GM19043 (cell line): Measurements from ENCODE around the gene ARHGEF1.

Experiments
- ATAC-seq: cut with Tn5 transposase; IDR thresholded peaks from one replicate; pipeline ENCODE4 v1.9.1; 2021; ENCODE audit warnings: low read depth; ENCODE audit not compliant: unreplicated experiment

Gene ARHGEF1

DNA sequence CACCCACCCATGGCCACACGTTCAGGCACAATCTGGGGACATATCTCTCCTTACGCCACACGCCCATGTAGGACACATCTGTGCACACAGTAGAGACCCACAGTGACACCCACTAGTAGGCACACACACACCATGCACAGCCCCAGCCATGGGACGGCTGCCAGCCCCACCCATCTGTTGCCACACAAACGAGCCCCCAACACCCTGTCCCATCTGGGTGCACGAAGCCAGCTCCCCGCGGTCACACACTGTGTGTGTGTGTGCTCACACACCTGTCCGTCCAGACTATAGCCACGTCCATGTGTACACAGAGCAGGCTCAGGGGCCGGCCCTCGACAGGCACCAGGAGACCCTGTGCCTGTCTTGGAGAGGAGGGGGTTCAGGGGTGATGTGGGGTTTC, 34.7 kb downstream of the ARHGEF1 start:
- no peak for ATAC-seq

DNA sequence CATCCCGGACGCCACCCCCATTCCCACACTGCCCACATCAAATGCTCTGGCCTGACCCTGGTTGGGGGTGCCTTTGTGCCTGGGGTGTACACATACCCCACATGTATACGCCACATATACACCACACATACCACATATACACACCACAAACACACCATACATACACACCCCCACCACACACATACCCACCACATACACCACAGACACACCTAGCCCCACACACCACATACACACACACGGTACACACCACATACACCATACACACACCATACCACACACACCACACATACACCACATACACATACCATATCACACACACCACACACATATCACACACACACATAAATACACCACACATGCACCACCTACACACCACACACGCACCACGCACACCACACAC, 35.1 kb downstream of the ARHGEF1 start:
- ATAC-seq, result no peak

DNA sequence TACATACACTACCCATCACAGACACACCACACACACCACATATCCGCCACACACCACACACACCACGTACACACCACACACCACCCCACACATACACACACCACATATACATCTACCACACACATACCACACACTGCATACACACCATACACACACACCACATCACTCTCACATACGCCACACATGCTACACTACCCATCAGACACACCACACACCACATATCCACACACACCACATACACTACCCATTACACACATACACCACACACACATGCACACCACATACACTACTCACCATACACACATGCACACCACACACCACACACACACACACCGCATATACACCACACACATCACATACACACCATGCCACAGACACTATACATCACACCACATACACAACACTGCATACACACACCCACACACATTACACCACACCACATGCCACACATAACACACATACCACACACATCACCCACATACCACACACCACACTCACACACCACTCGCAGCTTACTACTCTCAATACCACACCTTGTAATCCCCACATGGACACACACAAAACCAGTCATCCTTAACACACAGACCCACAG, 35.8 kb downstream of the ARHGEF1 start:
- ATAC-seq, result no peak

DNA sequence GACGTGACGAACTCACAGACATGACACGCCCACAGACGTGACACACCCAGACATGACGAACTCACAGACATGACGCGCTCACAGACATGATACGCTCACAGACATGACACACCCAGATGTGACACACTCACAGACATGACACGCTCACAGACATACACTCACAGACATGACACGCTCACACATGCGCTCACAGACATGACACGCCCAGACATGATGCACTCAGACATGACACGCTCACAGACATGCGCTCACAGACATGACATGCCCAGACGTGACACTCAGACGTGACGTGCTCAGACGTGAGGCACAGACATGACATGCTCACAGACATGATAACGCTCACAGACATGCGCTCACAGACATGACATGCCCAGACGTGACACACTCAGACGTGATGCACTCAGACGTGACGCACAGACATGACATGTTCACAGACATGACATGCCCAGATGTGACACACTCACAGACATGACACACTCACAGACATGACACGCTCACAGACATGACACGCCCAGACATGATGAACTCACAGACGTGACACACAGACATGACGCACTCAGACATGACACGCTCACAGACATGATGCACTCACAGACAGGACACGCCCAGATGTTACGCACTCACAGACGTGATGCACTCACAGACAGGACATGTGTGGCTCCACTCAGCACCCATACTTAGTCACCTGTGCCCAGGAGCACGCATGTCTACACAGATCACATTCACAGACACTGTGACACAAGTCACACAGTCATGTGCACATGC, 37.1 kb downstream of the ARHGEF1 start:
- no peak for ATAC-seq

DNA sequence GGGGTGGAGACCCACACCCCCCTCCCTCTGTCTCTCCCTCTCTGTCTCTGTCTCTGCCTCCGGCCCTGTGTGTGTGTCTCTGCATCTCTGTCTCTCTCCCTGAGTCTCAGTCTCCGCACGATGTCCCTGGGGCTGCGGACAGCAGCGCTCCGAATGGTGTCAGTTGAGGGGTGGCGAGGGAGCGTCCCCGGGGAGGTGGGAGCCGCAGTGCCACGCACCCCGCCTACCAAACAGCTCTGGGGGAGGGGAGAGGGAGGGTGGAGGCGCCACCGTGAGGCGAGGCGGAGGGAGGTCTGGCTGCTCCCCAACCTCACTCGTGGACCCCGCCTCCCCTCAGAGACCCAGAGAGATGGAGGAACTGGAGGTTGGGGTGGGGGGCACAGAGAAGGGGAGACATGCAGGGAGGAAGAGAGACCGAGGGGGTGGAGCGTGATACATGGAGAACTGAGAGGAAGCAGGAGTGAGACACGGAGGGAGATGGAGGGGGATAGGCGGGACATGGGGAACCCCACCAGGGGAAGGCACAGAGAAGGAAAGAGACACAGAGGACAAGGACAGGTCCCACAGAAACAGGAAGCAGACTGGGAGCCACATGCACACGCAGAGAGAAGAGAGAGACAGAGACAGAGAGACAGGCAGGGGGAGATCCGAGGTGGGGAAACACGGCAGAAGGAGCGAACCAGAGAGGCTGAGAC, 38.0 kb downstream of the ARHGEF1 start:
- no peak for ATAC-seq

DNA sequence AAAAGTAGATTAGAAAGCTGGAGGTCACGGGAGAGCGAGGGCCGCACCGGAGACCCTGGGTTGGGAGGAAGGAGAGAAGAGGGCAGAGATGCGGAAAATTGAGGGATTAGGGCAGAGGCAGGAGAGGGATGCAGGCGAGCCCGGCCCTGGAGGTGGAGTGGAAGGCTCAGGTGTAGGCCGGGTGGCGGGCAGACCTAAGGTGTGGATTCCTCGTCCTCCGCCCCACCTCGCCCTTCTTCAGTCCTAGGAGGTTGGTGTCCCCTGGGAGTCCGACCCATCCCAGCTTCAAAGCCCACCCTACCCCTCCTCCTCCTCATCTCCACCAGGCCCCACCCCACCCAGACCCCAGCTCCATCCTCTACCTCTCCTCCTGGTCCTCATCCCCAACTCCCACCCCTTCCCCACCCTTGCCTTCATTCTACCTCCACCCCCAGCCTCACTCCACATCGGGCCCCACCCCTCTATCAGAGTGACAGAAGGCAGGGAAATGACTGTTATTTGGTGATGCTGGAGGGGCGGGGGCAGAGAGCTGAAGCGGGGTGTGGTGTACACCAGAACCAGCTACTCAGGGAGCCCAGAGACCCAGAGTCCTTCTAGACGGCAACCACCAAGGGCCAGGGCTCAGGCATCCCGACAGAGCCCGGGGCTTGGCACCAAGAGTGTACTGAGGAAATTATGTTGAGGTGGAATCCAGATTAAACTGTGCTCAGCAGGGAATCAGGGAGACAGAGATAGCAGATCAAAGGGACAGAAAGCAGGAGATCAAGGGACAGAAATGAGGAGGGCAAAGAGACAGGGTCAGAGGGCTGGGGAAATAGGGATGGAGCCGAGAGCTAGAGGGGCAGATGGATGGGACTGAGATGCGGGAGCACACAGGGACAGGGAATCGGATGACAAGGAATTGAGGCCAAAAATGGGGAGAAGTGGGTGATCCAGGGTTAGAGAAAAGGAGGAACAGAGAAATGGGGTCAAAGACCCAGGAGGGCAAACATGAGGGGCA, 38.9 kb downstream of the ARHGEF1 start:
- no peak for ATAC-seq

DNA sequence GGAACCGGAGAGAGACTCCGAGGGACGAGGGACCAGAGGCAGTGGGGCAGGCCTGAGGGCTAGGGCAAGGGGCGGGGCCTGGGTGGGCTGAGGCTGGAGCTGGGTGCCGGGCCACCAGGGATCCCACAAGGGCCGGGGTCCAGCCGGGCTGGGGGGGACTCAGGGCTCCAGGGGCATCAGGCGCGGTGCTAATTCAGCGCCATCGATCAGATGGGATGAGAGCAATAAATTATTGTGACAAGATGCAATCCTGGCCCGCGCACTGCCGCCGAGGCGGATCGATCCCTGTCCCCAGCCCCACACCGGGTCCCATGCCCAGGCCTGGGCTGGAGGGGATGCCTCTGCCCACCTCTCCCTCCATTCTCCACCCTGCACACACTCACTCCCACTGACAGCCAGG, 39.6 kb downstream of the ARHGEF1 start:
- no peak for ATAC-seq

DNA sequence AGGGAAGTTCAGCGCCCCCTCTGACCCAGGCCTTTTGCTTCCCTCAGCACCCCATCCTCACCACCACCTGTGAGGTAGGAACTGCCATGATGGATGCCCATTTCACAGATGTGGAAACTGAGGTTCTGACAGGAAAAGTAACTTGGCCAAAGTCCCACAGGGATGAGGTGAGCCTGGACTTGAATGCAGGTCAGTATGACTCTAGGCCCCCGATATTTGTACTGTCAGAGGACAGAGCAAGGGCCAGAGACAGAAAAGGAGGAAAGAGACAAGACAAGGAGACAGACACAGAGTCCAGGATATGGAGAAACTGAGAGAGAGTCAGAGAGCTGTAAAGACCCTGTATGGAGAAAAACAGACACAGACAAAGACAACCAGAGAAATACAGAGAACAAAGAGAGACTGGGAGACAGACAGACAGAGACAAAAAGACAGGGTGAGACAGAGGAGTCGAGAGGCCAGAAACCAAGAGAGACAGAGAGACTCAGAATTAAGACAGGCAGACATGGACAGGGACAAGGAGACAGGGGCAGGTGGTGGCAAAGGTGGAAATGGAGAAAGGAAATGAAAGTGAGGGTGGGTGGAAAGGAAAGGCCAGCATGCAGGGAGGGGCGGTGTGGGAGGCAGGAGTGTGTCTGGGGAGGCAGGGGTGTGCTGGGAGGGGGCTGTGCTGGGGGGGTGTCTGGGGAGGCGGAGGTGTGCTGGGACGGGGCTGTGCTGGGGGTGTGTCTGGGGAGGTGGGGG, 40.2 kb downstream of the ARHGEF1 start:
- ATAC-seq, result no peak

DNA sequence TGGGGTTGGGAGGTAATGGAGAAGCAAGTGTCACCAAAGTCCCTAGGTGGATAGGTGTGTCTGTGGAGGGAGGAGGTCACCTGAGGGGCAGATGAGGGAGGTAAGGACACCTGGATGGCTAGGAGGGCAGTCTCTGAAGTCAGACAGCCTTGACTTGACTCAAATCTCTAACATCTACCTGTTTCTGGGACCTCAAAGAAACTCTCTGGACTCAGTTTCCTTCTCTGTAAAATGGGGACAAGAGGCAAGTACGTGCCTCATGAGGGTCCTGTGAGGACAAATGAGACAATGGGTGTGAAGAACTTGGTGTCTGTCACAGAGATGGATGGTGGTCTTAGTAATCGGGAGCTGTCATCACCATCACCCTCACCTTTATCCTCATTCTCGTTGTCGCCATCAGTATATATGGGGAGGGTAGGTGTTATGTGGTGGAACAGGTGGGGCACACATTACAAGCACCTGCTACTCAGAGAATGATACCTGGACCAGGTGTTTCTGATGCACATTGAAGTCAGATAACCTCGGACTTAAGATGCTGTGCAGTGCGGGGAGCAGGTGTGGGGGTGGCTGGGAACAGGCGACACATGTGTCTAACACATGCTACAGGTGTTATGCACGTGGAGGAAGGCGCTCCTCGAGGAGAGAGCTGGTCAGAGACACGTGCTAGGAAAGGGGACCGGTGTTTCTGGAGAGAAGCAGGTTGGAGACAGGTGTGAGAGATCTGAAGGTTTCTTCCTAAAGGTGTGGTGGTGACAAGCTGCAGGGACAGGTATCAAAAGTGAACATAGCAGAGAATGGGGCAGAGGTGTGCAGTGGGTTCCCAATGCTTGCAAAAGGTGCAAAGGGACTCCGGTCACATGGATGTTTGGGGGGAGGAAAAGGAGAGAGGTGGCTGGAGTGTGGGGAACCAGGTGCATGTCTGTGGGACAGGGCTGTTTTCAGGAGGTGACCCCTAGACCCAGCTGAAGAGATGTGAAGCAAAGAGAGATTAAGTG, 41.5 kb downstream of the ARHGEF1 start:
- ATAC-seq, result no peak

DNA sequence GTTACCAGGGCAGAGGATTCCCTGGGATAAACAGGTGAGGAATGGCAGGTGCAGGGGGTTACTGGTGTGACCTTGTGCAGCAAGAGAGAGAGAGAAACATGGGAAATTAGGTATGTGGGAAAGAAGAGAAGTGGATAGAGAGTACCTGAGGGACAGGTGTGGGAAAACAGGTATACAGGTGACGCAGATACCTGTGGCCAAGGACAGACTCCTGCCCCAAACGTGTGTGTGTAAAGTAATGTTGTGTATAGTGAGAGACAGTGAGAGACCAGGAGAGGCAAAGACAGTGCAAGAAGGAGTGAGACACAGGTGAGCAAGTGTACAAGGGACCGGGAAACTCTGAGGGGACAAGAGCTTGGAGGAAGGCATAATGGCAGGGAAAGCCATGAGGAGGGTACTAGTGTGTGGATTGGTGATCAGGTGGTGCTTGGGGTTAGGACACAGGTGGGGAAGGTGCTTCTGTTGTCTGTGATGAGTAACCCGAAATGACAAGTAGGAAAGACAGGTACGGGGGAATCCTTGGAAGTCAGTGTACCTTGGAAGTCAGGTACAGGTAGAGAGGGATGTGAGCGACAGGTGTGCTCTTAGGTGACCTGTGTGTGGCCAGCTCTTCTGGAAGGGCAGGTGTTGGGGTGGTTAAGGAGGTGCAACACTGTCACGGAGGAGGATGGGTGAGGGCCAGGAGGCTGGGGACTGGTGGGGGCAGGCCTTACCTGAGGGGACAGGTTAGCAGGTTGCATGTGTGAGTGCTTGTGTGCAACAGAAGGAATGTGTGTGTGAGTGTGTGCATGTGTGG, 42.4 kb downstream of the ARHGEF1 start:
- no peak for ATAC-seq

DNA sequence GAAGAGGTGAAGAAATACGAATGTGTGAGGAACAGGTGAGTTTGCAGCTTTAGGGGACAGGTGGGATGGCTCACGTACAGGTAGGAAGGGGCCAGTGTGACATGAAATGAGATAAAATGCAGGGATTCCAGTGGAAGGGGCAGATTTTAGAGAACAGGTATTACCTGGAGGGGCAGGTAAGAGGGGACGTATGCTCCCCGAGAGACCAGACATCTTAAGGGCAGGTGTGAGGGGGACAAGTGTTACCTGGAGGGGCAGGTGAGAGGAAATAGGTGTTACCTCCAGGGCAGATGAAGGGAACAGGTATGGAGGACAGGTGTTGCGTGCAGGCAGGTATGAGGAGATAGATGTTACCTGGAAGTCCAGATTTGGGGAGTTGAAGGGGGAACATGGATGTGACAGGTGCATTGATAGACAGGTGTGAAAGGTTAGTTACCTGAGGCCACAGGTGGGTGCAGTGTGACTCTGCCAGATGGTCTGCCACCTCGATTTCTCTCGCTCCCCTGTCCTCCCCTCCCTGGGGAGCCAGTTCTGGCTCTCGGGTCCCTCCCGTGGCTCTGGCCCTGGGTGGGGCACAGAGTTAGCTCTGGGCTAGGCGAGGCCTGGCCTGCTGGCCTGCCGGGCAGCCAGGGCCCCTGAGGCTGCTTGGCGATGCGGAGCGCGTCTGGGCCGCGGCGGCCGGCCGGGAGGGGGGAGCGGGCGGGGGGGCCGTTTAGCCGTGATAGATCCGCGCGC, 43.2 kb downstream of the ARHGEF1 start:
- ATAC-seq, result no peak

DNA sequence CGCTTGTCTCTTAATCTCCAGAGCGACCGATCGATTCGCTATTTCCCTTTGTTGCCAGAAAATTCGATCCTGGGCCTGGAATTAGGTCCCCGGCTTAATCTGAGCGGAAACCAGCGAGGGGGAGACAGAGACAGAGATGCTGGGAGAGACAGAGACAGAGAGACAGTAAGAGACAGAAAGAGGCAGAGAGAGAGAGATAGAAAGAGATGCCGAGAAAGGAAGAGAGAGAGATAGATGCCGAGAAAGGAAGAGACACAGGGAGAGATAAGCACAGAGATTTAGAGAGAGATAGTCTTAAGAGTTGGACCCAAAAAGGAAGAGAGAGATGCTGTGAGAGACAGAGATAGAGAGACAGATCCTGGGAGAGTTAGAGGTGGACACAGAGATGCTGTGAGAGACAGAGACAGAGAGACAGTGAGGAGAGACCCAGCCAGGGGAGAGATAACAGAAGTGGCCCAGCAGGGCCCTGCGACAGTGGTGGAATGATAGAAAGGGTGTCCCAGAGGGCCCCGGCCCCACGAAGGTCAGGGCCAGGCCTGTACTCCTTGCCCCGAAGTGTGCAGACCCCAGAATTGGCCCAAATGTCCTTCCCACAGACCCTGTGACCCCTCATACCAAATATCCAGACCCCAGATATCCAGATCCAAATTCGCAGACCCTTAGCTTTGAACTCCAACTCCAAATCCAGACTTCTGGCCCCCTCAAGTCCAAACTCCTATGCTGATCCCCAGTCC, 43.9 kb downstream of the ARHGEF1 start:
- no peak for ATAC-seq

DNA sequence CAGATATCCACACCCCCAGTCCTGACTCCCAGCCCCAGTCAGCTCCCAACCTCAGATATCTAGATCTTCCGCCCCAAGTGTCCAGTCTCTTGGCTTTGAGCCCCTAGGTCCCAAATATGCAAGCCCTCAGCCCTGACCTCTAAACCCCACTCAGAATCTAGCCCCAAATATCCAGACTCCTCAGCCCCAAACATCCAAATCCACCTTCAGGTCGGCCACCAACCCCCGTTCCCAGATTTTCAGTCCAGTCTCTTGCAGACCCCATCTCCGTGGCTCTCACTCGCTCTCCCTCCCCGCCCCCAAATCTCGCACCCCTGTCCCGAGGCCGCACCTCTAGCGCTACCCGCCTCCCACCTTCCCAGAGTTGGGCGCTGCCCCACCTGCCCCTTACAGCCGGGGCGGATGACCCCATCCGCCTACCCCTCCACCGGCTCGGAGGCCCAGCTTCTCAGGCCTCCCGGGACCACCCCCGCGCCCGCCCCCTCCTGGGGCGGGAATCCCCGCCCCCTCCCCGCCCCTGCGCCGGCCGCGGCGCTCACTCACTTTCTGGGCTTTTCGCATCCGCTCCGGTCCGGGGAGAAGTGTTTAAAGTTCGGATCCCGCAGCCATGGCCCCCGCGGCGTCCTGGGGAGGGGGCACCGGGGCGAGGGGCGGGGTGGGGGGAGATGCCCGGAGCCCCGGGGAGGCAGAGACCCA, 44.7 kb downstream of the ARHGEF1 start:
- no peak for ATAC-seq

DNA sequence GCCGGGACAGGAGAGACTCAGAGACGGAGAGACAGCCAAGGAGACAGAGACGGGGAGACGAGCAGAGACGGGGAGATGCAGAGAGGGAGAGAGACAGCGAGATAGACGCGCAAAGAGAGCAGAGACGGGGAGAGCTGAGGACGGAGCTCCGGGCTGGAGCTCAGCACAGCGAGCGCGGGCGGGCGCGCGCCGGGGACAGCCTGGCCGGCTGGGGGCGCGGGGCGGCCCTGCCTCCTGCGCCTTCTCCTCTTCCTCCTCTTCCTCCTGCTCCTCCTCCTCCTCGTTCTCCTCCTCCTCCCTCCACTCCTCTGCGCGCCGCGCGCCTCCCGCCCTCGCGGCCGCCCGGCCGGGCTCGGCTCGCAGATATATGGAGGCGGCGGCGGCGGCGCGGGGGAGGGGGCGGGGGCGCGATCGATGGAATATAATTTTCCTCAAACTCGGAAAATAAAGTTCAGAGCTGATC, 45.3 kb downstream of the ARHGEF1 start, which contains the start of gene ERFL:
TSS of gene ERFL (minus strand) at position 229 of the 463 bp plus-strand sequence. CDS start 15,530 bp downstream, outside the sequence.
- no peak for ATAC-seq

DNA sequence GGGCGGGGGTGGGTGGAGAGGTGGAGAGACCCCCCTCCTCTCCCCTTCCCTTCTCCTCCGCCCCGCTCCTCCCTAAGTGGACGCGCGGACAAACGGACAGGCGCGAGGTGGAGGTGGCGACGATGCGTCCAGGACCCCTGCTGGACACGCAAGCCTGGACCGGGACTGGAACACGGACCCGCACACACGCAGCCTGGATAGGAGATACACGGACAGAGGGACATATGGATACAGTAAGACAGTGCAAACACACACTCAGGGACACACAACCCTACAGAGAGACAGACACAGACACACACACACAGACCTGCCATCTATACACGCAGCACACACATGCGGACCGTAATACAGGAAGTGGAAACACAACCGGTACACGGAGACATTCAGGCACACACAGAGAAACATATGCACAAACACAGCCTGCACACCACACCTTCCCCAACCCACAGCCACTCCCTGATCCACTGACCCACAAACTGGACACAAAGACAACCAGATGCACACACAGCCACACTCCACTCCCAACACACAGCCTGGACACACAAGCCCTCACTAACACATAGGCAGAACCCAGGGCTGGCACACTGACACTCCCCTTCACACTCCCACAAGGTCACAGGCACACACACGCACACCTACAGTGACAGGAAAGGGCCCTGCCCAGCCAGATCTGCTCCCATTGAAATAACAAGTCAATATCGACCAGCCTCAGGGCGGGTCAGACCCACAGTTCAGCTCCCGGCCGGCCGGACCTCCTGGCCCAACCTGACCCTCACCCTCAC, 46.0 kb downstream of the ARHGEF1 start:
- no peak for ATAC-seq
